GM18517 (cell line): Measurements from ENCODE around the gene DLX1.
A peak's percentile ranks its signal among the peaks of the same experiment; 100 is the strongest.
"Not testable (repeated sequence)": the region's sequence is repeated elsewhere in the genome, so short reads cannot be mapped to it uniquely, and the experiment has no call there.

Source experiments
- ATAC-seq: cut with Tn5 transposase; IDR thresholded peaks from one replicate; pipeline ENCODE4 v1.9.1; 2021; ENCODE audit warnings: mild to moderate bottlenecking, moderate library complexity; ENCODE audit not compliant: unreplicated experiment

DLX1 gene

DNA sequence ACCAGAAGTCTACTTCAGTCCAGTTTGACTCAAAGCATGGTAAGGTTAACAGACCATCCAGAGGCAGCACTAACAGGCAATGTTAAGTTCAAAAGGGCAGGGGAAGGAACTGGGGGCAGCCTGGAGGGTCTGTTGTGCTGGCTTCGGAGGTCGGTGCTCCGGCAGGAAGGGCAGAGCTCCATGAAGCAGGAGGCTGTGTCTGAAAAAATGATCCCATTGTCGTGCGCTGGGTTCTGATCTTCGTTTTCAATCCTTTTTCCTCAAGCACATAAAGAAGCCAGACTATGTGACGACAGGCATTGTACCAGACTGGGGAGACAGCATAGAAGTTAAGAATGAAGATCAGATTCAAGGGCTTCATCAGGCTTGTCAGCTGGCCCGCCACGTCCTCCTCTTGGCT is 21.9 kb upstream of the DLX1 start:
- no peak for ATAC-seq

GRCh38 chr2:172065111-172065510 is 20.2 kb upstream of the DLX1 start:
- no peak for ATAC-seq

DNA sequence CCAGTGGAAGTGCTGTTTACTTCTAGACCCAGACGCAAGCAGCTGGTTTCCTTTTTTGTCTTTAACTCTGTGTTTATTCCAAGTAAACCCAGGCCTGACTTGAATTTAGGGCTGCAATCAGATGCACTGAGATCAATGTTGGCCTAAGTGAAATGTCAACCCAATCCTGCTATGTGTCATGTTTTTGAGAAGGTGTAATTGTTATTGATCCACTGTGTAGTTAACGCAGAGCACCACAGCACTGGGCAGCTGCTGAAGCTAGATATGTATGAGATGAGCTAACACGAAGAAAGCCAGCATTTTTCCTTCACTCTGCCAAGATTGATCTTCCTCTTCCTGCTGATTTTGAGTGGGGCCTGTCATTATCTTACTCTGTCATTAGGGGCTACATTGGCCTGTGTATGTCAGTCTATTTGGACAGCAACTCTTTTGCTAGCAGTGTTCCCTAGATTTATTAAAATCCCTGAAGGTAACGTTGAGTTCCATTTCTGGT is 18.9 kb upstream of the DLX1 start:
- ATAC-seq: no peak

- not testable (repeated sequence) for ATAC-seq
These were observed 17.4 kb upstream of the DLX1 start for GRCh38 chr2:172067905-172068304.

- no peak for ATAC-seq
These were observed 14.4 kb upstream of the DLX1 start for GRCh38 chr2:172070936-172071335.

GRCh38 chr2:172072303-172072702 is 13.0 kb upstream of the DLX1 start:
- ATAC-seq: no peak

DNA sequence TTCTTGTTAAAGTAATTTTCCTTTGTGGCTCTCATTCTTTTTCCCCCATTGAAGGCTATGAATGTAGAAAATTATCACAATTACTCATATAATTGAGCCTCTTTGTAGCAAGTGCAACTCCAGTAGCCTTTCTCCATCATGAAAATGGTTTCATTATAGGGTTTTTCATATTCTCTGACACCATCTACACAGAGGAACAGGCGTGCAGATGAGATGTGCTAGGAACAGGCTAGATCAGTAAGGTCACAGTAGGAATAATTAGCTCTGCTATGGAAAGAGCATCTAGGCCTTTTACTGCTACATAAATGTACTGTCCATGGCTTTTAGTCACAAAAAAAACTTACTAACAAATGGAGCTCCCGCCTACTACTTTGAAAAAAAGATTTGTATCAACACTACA is 12.6 kb upstream of the DLX1 start:
- no peak for ATAC-seq

GRCh38 chr2:172073518-172073917 is 11.8 kb upstream of the DLX1 start:
- ATAC-seq: no peak

DNA sequence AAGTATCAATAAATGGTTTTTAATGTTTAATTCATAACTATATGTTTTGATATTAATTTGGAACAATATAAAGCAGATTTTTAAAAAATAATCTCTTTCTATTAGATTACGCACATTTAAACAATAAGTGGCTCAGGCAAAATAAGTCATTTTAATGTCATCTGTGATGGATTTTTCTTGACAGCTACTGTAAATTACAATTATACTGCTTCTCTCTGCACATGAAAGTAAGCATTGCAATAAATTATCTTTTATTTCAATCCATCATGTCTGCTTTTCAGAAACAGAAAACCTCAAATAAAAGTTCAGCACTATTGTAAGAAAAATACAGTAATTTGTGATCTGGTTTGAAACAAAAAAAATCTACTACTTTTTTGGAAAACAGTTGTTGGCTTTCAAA is 11.1 kb upstream of the DLX1 start:
- ATAC-seq: no peak

DNA sequence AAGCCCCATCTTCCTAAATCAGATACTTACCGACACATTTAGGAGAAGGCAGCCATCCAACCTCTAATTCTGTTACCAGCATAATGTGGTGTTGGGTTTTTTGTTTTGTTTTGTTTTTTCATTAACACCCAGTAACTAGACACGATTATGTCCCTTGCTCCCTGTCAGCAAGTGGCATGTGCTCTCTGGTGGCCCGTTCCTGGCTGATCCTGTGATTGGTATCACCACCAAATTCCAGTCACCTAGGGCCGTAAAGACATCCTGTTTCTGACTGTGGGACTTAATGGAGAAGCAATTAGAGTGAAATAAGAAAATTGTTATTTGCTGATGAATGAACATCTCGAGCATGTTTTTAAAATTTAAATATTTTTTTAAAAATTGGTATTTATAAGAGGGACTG is 5.9 kb upstream of the DLX1 start:
- no peak for ATAC-seq

DNA sequence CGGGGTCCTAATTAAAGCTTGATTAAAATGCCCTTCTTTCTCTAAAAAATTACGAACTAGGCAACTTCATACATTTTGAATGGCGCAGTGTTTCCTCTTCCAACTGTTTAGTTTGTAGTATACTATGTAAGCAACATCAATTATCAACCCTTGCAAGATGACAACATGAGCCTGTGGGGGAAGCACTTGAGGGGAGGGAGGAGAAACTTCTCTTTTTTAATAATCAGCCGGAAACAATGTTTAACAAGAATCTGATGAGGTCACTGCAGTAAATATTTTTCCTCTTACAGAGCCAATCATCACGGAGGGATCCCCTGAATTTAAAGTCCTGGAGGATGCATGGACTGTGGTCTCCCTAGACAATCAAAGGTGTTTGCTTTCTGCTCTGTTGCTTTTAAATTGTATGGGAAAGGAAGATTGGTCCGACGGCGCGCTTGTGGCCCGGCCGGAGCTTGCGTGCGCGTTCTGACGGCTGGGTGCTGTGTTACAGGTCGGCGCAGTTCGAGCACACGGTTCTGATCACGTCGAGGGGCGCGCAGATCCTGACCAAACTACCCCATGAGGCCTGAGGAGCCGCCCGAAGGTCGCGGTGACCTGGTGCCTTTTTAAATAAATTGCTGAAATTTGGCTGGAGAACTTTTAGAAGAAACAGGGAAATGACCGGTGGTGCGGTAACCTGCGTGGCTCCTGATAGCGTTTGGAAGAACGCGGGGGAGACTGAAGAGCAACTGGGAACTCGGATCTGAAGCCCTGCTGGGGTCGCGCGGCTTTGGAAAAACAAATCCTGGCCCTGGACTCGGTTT is 5.3 kb upstream of the DLX1 start:
- ATAC-seq: no peak

DNA sequence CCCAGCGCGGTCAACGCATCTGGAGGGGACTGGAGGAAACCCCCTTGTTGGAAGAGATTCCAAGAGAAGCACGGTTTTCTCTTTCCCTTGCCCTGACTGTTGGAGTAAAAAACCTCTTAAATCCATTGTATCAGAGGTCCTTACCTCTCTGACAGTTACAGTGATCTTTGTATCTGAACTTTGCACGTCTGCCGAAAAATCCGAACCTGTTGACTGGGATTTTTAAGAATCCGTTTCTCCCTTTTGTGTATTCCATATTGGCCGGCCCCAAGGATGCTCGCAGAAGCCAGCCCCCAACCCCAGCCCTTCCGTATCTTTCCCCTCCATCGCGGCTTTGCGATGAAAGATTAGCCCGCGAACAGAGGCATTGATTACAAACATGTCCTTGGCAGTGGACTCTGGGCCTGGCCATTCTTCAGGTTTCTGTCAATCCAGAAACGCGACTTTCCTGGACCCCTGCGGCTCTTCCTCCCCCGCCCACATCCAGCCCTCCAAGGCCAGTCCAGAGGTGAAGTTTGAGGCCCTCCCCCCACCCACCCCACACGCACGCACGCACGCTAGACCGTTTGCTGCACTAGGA is 4.6 kb upstream of the DLX1 start:
- no peak for ATAC-seq

- no peak for ATAC-seq
These were observed 3.9 kb upstream of the DLX1 start for GRCh38 chr2:172081221-172082022.

DNA sequence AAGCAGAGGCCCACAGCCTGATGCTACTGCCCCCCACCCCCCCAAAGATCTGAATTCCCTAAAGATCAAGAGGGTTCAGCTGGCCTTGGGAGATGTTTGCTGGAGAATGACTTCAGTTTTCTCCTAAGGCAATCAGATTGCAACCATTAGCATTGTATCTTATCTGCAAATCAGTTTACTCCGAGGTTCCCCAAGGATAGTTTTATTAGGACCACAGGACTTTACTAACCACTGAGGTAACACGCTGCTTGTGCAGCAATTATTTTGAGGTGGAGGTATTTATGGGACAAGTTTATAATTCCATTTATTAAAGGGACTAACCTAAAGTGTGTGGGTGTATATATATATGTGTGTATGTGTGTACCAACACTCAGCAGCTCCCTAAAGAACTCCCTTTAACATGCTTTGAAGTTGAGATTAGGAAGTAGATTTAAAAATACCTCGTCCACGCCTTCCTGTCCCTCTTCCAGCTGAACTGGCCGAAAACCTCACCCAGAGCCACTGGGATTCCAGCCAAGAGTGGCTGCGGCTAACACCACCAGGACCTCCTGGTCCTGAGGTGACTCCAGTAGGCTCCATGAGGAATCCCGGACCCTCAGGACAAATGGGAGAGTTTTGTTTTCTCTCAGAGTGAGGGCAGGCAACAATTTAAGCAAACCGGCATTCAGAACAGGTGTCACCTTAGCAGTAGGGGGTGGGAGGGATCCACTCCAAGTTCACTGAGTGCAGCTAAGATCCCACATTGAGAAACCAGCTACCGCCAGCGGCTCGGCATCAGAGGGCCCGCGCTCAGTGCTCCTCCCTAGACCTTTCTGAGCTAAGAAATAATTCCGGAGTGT is 3.0 kb upstream of the DLX1 start:
- ATAC-seq: no peak

GRCh38 chr2:172082944-172083627 is 2.2 kb upstream of the DLX1 start:
- no peak for ATAC-seq

GRCh38 chr2:172083628-172084394 is 1.5 kb upstream of the DLX1 start:
- no peak for ATAC-seq

DNA sequence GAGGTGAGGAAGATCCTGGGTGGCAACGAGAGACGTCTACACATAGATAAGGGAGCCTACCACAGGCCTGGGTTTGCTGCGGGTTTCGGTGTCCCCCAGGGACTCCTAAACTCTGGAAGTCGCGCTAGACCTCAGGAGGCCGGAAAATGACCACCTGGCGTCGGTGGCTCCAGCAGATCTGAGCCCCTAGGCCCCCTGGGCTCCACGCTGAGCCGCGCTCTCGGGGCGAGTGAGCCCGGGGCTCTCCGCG is 987 bp upstream of the DLX1 start:
- no peak for ATAC-seq

- peak; percentile 90 for ATAC-seq
These were observed 455 bp upstream of the DLX1 start for GRCh38 chr2:172084645-172085459.
